Measurements from ENCODE around the gene RESP18.
"Not testable (repeated sequence)": the region's sequence is repeated elsewhere in the genome, so short reads cannot be mapped to it uniquely, and the experiment has no call there.

The RESP18 gene

GRCh38 chr2:219290381-219291171, 42.0 kb downstream of the RESP18 start:
- DNase-seq, result no peak

DNA sequence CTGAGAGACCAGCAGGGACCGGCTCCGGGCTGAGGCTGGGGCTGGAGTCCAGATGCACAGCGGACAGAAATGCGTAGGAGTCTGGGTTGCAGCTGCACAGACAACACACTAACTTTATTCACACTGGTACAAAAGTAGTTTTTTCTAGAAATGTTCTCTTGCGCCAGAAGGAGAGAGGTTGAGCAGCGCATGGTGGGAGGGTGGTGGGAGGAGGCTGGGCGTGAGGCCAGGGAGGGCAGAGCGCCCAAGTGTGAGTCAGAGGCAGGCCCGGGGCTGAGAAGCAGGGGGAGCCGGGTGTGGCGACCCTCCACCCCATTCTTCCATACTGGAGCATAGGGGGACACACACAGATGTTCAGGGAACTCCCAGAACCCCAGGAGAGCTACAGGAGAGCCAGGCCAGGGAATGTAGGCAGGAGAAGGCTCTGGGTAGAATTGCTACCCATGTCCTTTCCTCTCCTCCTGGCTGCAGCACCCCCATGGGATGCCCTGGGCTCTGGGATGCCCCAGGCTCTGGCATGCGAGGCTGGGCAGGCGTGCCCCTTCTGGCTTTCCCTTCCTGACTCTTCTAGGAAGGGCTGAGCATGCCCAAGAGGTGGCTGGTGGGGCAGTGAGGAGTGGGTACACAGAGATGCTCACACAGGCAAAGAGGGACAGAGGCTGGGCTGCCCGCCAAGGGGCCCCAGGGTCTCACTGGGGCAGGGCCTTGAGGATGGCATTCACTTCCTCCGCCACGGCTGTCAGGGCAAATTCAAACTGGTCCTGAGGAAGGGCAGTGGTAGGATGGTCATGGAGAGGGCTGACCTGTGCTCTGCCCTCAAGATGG, 42.8 kb downstream of the RESP18 start:
- no peak for DNase-seq

- DNase-seq, result no peak
These were observed 43.4 kb downstream of the RESP18 start for GRCh38 chr2:219289195-219289536.

- DNase-seq, result no peak
These were observed 44.8 kb downstream of the RESP18 start for GRCh38 chr2:219287580-219288265.

DNA sequence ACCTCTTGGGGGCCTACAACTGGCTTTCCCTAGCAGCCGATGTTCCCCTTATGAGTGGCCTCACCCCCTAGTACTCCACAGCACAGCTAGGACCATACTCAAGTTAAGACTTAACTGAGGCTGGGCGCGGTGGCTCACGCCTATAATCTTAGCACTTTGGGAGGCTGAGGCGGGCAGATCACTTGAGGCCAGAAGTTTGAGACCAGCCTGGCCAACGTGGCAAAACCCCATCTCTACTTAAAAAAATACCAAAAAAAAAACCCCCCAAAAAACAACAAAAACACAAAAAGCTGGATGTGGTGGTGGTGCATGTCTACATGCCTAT, 45.5 kb downstream of the RESP18 start:
- not testable (repeated sequence) for DNase-seq

- DNase-seq, result no peak
These were observed 46.0 kb downstream of the RESP18 start for GRCh38 chr2:219286436-219287115.

DNA sequence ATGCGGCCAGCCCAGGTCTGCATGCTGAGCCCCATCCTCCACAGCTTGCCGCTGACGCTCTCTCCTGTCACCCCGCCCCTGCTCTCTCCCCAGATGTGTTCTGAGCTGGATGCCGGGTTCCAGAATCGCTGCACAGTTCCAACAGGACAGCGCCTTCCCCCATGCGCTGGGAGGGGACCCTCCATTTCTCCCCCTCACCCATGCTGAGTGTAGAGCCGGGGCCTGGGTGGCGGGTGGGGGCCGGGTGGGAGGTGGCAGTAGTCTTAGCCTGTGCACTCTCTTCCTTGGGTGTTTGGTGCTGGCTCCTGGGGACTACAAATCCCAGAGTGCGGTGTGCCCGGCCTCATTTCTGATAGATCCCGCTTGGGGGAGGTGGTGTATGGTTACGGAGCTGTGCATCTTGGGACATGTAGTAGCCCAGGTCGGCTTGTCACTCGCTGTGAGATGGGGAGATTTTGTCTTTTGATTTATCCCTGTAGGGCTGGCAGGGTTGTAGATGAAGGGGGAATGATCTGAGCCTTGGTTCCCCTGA, 46.6 kb downstream of the RESP18 start:
- peak in 1 of 2 experiments; percentile 38 for DNase-seq

DNA sequence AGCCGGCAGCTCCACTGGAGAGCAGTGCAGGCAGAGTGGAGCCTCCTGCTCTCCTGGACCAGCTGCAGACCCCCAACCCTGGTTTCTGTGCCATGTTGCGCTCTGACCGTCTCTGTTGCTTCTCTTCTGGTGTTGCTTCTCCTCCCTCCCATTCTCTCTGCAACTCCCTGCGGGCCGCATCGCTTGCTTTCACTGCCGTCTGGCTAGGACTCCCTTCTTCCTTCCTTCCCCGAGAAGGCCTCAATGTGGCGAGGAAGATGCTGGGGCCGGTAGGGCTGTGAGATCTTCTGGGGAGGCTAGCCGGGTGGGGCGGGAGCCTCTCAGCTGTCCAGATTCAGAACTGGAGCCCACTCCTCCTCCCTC, 47.2 kb downstream of the RESP18 start:
- no peak for DNase-seq

DNA sequence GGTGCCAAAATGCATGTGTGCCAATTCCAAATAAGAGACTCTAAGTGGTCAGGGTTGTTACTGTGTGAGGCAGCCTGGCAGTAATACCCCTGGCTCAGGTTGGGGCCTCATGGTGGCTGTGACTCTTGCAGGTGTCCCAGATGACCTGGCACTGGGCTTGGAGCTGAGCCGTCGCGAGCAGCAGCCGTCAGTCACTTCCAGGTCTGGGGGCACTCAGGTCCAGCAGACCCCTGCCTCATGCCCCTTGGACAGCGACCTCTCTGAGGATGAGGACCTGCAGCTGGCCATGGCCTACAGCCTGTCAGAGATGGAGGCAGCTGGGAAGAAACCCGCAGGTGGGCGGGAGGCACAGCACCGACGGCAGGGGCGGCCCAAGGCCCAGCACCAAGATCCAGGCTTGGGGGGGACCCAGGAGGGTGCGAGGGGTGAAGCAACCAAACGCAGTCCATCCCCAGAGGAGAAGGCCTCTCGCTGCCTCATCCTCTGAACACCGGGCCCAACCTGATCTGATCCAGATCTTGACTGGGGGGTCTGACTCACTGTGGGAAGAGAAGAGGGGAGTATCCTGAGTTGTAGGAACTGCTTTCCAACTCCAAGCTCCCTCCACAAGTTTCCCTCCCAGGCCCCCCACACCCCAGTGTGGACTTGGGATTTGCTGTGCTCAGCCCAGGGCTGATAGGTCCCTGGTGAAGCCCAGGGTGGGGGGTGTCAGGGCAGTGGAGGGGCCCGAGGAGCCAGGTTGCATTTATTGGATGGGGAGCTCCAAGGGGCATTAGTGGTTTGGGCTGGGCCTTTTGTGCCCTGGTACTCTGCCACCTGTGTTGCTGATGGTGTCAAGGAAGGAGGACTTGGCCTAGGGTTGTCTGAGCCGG, 47.8 kb downstream of the RESP18 start:
- DNase-seq, result no peak

- no peak for DNase-seq
These were observed 49.5 kb downstream of the RESP18 start for GRCh38 chr2:219282943-219283581.

GRCh38 chr2:219282375-219282774, 50.2 kb downstream of the RESP18 start:
- DNase-seq, result no peak

GRCh38 chr2:219281588-219281987, 51.0 kb downstream of the RESP18 start:
- DNase-seq, result no peak

DNA sequence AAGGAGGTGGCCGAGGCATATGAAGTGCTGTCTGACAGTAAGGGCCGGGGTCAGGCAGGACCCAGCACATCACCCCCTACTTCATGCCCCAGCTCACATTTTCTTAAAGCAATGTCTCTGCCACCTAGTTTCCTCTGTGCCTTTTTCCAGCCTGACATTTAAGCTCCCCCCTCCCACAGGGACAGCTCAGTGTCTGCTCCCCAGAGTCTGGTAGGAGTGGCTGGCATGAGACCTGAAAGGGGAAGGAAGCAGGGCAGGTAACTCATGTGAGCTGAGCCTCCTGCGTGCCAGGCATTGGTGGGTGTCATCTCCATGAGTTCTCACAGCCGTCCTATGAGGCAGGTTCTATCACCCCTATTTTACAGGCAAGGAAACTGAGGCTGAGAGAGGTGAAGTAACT, 51.9 kb downstream of the RESP18 start:
- DNase-seq, result no peak

DNA sequence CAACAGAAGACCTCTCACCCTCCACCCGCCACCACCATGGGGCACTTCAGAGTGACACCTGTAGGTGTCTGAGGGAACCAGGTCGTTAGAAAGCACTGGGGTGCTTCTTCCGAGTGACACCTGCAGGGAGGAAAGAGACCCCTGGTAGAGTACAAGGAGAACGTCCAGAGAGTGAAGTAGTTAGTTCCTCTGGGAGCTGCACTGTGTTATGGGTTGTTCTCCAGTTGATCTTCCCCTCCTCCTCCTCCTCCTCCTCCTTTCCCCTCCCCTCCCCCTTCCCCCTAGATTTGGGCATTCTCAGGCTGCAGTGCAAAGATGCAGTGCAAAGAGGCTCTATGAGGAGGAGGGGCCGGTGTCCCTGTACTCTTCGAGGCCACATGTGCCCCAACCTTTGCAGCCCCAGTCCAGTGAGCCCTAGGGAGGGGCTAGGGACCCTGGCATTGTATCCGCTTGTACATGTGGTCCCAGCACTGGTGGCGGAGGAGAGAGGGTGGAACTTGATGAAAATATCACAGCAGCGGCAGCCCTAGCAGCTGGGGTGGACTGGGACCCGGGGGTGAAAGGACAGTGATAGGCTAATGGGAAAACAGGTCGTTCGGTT, 52.5 kb downstream of the RESP18 start:
- DNase-seq, result no peak

DNA sequence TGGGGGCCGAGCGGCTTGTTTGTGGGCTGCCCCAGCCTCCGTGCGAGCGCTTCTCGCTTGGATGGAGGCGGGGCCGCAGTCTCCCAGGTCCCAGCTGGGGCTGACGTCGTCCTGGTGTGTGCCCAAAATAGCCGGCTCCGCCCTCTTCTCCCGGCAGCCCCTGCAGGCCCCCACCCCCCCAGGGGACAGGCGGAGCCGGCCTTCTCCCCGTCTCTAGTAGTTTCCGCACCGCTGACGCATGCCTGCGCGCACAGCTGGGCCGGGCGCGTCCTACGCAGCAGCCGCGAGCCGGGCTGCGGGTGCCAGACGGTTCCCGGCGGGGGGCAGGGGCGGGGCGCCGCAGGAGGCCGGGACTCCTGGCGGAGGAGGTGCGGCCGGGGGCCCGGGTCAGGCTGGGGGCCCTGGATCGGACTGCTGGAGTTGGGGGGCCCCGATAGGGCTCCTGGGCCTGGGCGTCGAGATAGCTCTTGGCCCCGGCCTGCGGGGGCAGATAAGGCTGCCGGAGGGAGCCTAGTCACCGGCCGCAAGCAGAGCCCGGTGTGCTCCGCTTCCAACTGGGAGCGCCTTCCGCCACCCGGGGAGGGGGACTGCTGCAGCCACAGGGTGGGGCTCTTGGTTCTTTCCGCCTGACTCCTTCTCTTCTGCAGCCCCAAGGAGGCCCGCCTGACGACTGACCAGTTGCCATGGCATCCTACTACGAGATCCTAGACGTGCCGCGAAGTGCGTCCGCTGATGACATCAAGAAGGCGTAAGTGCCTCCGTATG, 53.2 kb downstream of the RESP18 start, which contains the start of gene DNAJB2:
Gene DNAJB2 (plus strand): TSS at position 216 of the 765 bp plus-strand sequence. CDS start 468 bp downstream, at position 684.
- DNase-seq, result peak; percentile 87 to 94

DNA sequence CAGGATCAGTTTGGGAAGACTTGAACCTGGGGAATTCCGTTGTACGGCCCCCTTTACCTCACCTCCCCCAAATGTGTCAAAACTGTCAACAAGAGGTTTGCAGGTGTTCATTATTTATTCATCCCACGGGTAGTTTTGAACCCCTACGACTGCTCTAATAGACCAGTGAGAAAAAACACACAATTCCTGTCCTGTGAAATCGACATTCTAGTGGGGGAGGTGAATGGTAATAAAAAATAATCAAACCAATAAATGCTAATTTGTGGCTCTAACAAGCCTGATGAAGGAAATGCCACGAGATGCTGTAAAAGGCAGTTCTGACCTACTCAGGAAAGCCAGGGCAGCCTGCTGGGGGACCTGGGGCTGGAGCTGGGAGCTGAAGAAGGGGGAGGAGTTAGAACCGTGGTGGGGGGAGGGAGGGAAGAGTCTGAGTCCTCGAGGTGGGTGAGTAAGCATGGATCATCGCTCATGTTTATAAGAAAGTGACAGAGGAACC, 53.8 kb downstream of the RESP18 start:
- no peak for DNase-seq

DNA sequence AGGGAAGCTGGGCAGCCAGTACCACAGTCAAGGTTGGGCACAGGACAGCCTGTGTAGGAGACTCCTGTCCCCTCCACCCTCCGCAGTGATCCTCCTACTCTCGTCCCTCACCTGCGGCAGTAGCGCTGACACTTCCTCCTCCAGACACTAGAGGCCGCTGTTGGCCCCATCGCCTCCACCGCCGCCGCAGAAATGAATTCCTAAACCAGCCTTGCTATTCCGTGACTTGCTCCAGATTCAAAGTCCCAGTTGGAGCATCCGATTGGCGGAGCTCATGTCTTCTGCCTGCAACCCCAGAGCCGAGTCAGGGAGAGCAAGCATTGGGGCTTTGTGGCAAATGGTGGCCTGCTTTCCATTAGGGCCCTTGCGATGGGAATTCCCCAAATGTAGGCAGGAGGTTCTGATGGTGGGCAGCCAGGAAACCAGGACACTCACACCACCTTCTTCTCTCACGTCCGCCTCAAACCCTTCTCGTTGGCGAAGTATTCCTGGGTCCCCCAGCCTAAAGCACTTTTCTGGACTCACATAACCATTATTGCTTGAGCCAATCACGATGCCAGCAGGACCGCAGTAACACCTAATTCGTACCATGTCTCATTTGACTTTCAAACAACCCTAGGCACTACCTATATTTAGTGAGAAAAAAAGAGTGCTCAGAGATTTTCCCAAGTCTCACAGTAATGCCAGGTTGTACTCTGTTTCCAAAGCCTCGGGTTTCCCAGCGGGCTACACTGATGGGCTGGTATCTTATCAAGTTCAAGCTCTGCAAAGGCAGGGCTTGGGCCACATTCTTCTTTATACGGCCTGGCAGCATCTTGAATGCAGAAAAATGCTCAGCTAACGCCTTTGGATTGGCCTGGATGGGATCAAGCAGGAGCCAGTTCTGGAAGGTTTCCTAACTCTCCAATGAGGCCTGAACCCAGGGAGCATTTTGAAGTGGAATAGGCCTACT, 54.6 kb downstream of the RESP18 start:
- DNase-seq, result peak; percentile 59 to 67
